ENCODE results near the gene GABPB2. TPM values are rescaled to one million over a fixed set of nuclear protein-coding genes. Genes with fewer than 3 reads are reported as not detected.

Gene GABPB2
- 19.2 TPM for total RNA-seq

DNA sequence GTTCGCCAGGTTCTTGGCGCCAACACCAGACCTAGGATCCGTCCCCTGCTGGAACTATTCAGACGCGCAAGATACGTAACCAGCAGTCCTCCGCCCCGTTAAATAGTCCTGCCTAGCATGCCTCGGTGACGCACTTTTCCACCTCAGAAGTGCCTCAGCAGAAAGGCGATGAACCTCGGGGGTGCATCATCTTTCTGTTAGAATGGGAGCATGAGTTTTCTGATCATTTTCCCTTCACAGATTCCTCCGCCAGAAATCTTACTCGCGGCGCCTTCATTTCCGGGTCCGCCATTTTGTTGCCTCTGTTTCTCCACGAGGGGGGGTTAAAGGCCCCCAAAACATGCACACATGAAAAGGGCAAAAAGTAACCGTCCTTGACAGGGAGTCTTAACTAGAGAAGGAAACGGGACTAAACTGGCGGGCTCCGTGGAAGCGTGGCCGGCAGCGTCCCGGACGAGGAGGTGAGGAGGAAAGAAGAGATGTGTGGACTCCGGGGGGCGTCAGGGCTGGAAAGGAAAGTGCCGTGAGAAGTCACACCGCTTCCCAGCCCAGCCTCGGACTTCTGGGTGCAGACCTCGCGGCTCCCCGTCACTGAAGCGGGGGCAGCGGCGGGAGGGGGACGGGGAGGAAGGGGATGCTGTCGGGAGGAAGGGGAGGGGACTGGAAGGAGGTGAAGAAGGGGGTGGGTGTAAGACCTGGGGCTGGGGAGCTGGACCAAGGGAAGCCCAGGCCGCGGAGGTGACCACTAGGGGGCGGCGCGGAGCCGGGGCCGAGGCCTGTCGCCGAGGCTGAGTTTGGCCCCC lies at the start of gene GABPB2:
Gene GABPB2 (plus strand): TSS at position 288 of the 803 bp plus-strand sequence. CDS start 17,429 bp downstream, outside the sequence.
- H3K9me3 ChIP-seq, result no peaks in the 10 kb centered on the region
- H3K4me1 ChIP-seq, result peaks cover 20% of the 10 kb centered on the region
- H3K27ac ChIP-seq, result peak within 1 kb of the TSS; percentile 100
- intact Hi-C loops (cut with DNase I), result no loop called here
- no peaks in the 10 kb centered on the region for H3K27me3 ChIP-seq
- peak within 1 kb of the TSS; percentile 94 to 97 for H3K4me3 ChIP-seq
- TF ChIP-seq CTCF (IDR thresholded peaks at IDR 0.05) (peak; percentile 41 to 67 (median 63)), POLR2AphosphoS5 (IDR thresholded peaks at IDR 0.05; ENCODE audit: insufficient read depth in 1 of 2, low read depth in 1 of 2) (peak; percentile 86 to 96), POLR2A (IDR thresholded peaks at IDR 0.05) (peak in 1 of 2 donors; percentile 66)
- H3K36me3 ChIP-seq, result peaks cover 0 to 10% of the 10 kb centered on the region in 2 donors
- peak in 1 of 2 donors; percentile 95 for DNase-seq (ENCODE audit: extremely low spot score in 2 of 2)

DNA sequence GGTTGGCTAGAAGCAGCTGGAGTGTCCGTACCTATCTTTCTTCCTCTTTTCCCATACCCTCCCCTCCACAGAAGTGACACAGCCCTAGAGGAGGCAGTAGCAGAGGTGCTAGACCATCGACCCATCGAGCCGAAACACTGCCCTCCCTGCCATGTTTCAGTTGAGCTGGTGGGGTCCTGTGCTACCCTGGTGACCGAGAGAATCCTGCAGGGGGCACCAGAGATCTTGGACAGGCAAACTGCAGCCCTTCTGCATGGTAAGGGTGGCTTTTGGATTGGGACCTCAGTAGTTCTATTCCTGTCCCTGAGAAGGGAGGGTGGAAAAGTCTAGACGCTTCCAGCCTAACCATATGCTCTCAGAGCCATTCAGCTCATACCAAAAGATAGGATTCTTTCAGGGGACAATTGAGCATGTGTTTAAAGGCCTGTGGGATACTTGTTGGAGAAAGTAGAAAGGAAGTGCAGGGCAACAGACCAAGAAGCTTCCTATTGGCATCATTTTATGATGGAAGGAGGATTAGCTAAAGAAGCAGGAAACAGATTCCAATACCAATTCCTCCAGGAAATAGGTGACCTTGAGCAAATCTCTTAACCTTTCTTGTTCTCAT lies 45.9 kb upstream of the GABPB2 start:
- no peak for DNase-seq (ENCODE audit: extremely low spot score in 2 of 2)
- H3K4me1 ChIP-seq, result peaks cover 9% of the 10 kb centered on the region
- no peaks in the 10 kb centered on the region for H3K27me3 ChIP-seq
- H3K4me3 ChIP-seq, result no peak overlapping the region
- intact Hi-C loops (cut with DNase I), result loop anchor here (5.0 kb wide), 1 partner anchor 133 kb away; the partner anchor contains the start of gene TNFAIP8L2
- peaks cover 0 to 32% of the 10 kb centered on the region in 2 donors for H3K36me3 ChIP-seq
- no peaks in the 10 kb centered on the region for H3K9me3 ChIP-seq
- TF ChIP-seq POLR2AphosphoS5 (IDR thresholded peaks at IDR 0.05; ENCODE audit: insufficient read depth in 1 of 2, low read depth in 1 of 2) (no peak), CTCF (IDR thresholded peaks at IDR 0.05) (peak; percentile 23 to 70 (median 68)), POLR2A (IDR thresholded peaks at IDR 0.05) (no peak)
- H3K27ac ChIP-seq, result peak overlapping the region; percentile 23

DNA sequence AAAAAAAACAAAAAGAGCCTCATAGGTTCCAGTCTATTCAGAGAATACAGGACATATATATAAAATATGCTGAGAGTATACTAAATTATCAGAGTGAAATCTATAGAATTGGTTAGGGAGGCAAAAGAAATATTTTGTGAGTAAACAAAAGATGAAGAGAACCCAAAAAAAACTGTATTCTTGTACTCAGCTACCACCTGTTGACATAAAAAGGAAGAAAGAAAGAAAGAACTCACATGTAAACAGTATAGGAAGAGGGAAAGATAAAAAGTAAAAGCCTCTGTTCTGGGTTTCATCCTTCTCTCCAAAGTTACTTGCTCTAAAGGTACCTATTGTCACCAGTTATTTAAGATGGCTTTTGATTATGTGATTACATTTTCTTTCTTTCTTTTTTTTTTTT lies 44.1 kb upstream of the GABPB2 start:
- Histone ChIP-seq H3K4me3 (no peak overlapping the region), H3K27me3 (no peaks in the 10 kb centered on the region), H3K36me3 (peaks cover 0 to 43% of the 10 kb centered on the region in 2 donors), H3K9me3 (no peaks in the 10 kb centered on the region), H3K4me1 (peaks cover 9% of the 10 kb centered on the region), H3K27ac (no peak overlapping the region)
- no peak for TF ChIP-seq POLR2A (IDR thresholded peaks at IDR 0.05)
- TF ChIP-seq POLR2AphosphoS5 (IDR thresholded peaks at IDR 0.05; ENCODE audit: insufficient read depth in 1 of 2, low read depth in 1 of 2), result no peak
- no peak for TF ChIP-seq CTCF (IDR thresholded peaks at IDR 0.05)
- intact Hi-C loops (cut with DNase I), result loop anchor here (5.0 kb wide), 1 partner anchor 131 kb away; the partner anchor contains the start of gene TNFAIP8L2
- DNase-seq (ENCODE audit: extremely low spot score in 2 of 2), result no peak

GRCh38 chr1:151032164-151032563 lies 38.4 kb upstream of the GABPB2 start:
- Histone ChIP-seq H3K4me1 (no peaks in the 10 kb centered on the region), H3K36me3 (peaks cover 0 to 42% of the 10 kb centered on the region in 2 donors), H3K27me3 (no peaks in the 10 kb centered on the region), H3K27ac (no peak overlapping the region), H3K4me3 (no peak overlapping the region), H3K9me3 (no peaks in the 10 kb centered on the region)
- TF ChIP-seq POLR2A (IDR thresholded peaks at IDR 0.05), result no peak
- TF ChIP-seq CTCF (IDR thresholded peaks at IDR 0.05), result no peak
- TF ChIP-seq POLR2AphosphoS5 (IDR thresholded peaks at IDR 0.05; ENCODE audit: insufficient read depth in 1 of 2, low read depth in 1 of 2), result no peak
- DNase-seq (ENCODE audit: extremely low spot score in 2 of 2), result no peak
- intact Hi-C loops (cut with DNase I), result no loop called here

Data from vagina (tissue), 2 donors.